Left lung (tissue), 10 donors: ENCODE data around the gene TRNP1. TPM values are rescaled to one million over a fixed set of nuclear protein-coding genes. Genes with fewer than 3 reads are reported as not detected.

Source experiments
- ATAC-seq: fragments of 200-7000 bp; cut with Tn5 transposase; one replicate; pipeline ENCODE4 v1.9.1; 2020; ENCODE audit warnings: moderate library complexity
- DNase-seq, 4 donors: peaks; one replicate each; pipeline ENCODE4 v3.0.0-alpha.2; 2013 to 2020
- H3K27ac ChIP-seq, 2 donors: fragments of 200-600 bp; sonication (generic) in 1 of 2; one replicate each; pipeline versions ENCODE4 v1.5.0 to v1.8.0; 2020 to 2021
- H3K27me3 ChIP-seq, 2 donors: fragments of 200-600 bp; sonication (generic) in 1 of 2; one replicate each; pipeline versions ENCODE4 v1.5.0 to v1.8.0; 2020 to 2021
- H3K36me3 ChIP-seq, 2 donors: fragments of 200-600 bp; sonication (generic) in 1 of 2; one replicate each; pipeline versions ENCODE4 v1.5.0 to v1.8.0; 2020 to 2021
- H3K4me1 ChIP-seq, 2 donors: fragments of 200-600 bp; one replicate each; pipeline ENCODE4 v1.8.0; 2021
- H3K4me3 ChIP-seq, 2 donors: fragments of 200-600 bp; sonication (generic) in 1 of 2; one replicate each; pipeline versions ENCODE4 v1.5.0 to v1.8.0; 2020 to 2021; ENCODE audit warnings: mild to moderate bottlenecking in 1 of 2
- H3K9me3 ChIP-seq, 2 donors: fragments of 200-600 bp; sonication (generic) in 1 of 2; one replicate each; pipeline versions ENCODE4 v1.5.0 to v1.8.0; 2020 to 2021
- CTCF ChIP-seq, 2 donors: fragments of 200-600 bp; sonication (generic) in 1 of 2; IDR thresholded peaks; one replicate each; pipeline versions ENCODE4 v1.5.0 to v1.8.0; 2021; ENCODE audit warnings: antibody characterized with exemption in 2 of 2
- intact Hi-C, 2 donors: fragments of 100-400 bp; cut with DNase I; formaldehyde crosslinking; loops; one replicate each; pipeline versions ENCODE4 v1.11.2 to v1.14.2; 2022
- polyA plus RNA-seq, 6 donors: library from polyadenylated mRNA; unstranded; fragments of 120-200 nt; gene quantifications; one replicate each; pipeline ENCODE4 v1.2.1, GENCODE V29; 2013; ENCODE audit not compliant: insufficient read length in 6 of 6
- total RNA-seq, 2 donors: library from RNA; stranded (reverse); fragmentation: NEBNext Ultra II Directional; extraction: Animal tissue kit (Norgen Biotek cat#: 25700); gene quantifications; one replicate each; pipeline ENCODE4 v1.2.1, GENCODE V29; 2021
- donor health status: DM: no; HTN: yes; CAD: no.
- donor health status: DM: no; HTN: no; CAD: no.

TRNP1 gene
- total and polyA plus RNA-seq, 8 donors = 1.6 to 27.7 (median 3.2) TPM

DNA sequence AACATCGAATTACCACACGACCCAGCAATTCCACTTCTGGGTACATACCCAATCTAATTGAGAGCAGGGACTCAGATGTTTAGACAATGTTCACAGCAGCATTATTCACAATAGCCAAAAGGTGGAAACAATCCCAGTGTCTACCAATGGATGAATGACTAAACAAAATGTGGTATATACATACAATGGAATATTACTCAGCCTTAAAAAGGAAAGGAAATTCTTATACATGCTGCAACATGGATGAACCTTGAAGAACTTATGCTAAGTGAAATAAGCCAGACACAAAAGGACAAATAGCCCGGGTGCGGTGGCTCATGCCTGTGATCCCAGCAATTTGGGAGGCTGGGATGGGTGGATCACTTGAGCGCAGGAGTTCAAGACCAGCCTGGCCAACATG lies 40.1 kb upstream of the TRNP1 start:
- no peak overlapping the region for H3K27ac ChIP-seq
- no peak overlapping the region for H3K4me3 ChIP-seq
- ATAC-seq = no peak
- TF ChIP-seq CTCF (IDR thresholded peaks at IDR 0.05) = no peak
- peaks cover 0 to 16% of the 10 kb centered on the region in 2 donors for H3K27me3 ChIP-seq
- H3K4me1 ChIP-seq = no peaks in the 10 kb centered on the region
- DNase-seq = peak in 1 of 4 donors; percentile 17
- H3K9me3 ChIP-seq = no peaks in the 10 kb centered on the region
- intact Hi-C loops = no loop called here
- peaks cover 0 to 8% of the 10 kb centered on the region in 2 donors for H3K36me3 ChIP-seq

GRCh38 chr1:26956321-26956720 lies 37.2 kb upstream of the TRNP1 start:
- Histone ChIP-seq H3K4me3 (no peak overlapping the region), H3K27ac (no peak overlapping the region), H3K4me1 (peaks cover 0 to 15% of the 10 kb centered on the region in 2 donors), H3K27me3 (peaks cover 22 to 45% of the 10 kb centered on the region in 2 donors), H3K9me3 (no peaks in the 10 kb centered on the region), H3K36me3 (peaks cover 0 to 5% of the 10 kb centered on the region in 2 donors)
- no peak for DNase-seq
- no peak for TF ChIP-seq CTCF (IDR thresholded peaks at IDR 0.05)
- intact Hi-C loops = no loop called here
- no peak for ATAC-seq

- H3K36me3 ChIP-seq = no peaks in the 10 kb centered on the region
- H3K9me3 ChIP-seq = no peaks in the 10 kb centered on the region
- ATAC-seq = no peak
- H3K4me3 ChIP-seq = no peak overlapping the region
- peaks cover 22 to 54% of the 10 kb centered on the region in 2 donors for H3K27me3 ChIP-seq
- H3K4me1 ChIP-seq = peaks cover 0 to 15% of the 10 kb centered on the region in 2 donors
- peak in 1 of 4 donors; percentile 8 for DNase-seq
- no peak for TF ChIP-seq CTCF (IDR thresholded peaks at IDR 0.05)
- H3K27ac ChIP-seq = no peak overlapping the region
- intact Hi-C loops = no loop called here
Measured at GRCh38 chr1:26957306-26957705, 36.2 kb upstream of the TRNP1 start.

- intact Hi-C loops = no loop called here
- TF ChIP-seq CTCF (IDR thresholded peaks at IDR 0.05) = no peak
- peak overlapping the region; percentile 39 to 54 for H3K4me3 ChIP-seq
- peaks cover 22 to 57% of the 10 kb centered on the region in 2 donors for H3K27me3 ChIP-seq
- peaks cover 0 to 15% of the 10 kb centered on the region in 2 donors for H3K4me1 ChIP-seq
- H3K36me3 ChIP-seq = no peaks in the 10 kb centered on the region
- no peaks in the 10 kb centered on the region for H3K9me3 ChIP-seq
- H3K27ac ChIP-seq = no peak overlapping the region
- no peak for ATAC-seq
- peak in 1 of 4 donors; percentile 23 for DNase-seq
Measured at GRCh38 chr1:26959270-26959669, 34.2 kb upstream of the TRNP1 start.

DNA sequence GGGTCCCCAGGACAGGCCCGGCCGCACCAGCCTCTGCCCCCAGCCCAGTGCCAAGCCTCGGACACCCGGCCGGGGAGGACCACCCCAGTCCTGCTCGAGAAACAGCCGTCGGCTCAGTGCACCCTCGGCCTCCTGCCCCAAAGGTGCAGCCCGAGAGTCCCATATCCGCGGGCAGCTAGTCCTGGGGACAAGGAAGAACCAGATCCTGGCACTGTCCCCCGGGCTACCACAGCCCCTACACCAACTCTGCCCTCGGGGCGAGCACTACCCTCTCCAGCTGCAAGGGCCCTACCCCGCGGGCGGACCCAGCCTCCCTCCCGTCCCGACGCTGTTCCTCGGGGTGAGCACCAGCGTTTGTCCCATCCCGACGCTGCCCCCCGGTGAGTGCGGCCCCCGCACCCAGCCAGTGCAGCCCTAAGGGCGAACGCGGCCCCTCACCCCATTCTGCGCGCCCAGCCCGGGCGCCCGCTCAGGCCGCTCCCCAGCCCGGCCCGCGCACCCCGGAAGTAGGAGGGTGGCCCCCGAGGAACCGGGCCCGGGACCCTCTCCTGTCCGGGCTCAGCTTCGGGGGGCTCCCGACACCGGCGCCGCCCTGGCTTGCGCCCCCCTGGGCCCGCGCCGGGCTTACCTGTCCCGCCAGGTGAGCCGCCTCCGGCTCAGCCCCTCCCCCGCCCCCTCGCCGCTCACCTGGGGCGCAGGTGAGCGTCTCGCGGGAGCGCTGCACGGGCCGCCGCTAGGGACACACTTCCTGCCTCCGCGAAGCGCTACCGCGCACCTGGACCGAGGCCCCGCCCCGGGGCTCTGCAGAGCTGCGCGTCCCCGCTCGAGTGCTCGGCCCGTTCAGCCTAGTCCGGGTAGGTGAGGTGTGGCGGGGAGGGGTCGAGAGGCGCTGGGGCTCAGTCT lies 33.5 kb upstream of the TRNP1 start, which contains the start of gene KDF1:
TSS of gene KDF1 (minus strand) at position 747 of the 903 bp plus-strand sequence. CDS start 8,088 bp downstream, outside the sequence.
- Histone ChIP-seq H3K27me3 (peaks cover 22 to 57% of the 10 kb centered on the region in 2 donors), H3K9me3 (no peaks in the 10 kb centered on the region), H3K27ac (peak within 1 kb of the TSS; percentile 15 to 30), H3K36me3 (no peaks in the 10 kb centered on the region), H3K4me3 (peak within 1 kb of the TSS; percentile 39 to 54), H3K4me1 (peaks cover 0 to 15% of the 10 kb centered on the region in 2 donors)
- DNase-seq (peak; percentile 45 to 93 (median 78)), ATAC-seq (peak; percentile 98)
- intact Hi-C loops = no loop called here
- peak in 1 of 2 donors; percentile 30 for TF ChIP-seq CTCF (IDR thresholded peaks at IDR 0.05)
